ENCODE measurements around the gene NOS2. TPM values are rescaled to one million over a fixed set of nuclear protein-coding genes. Genes with fewer than 3 reads are reported as not detected.
"Not testable (repeated sequence)": the region's sequence is repeated elsewhere in the genome, so short reads cannot be mapped to it uniquely, and the experiment has no call there.

NOS2 gene
- total RNA-seq, 1 experiment from 2014 or later = 19.0 TPM

GRCh38 chr17:27755706-27756466 lies 44.4 kb downstream of the NOS2 start:
- CTCF ChIA-PET = interaction anchor here (0.5 to 9.8 kb wide), 24 partner anchors 8 to 493 kb away, joined by 3 to 202 read pairs (median 4); no protein-coding TSS in a partner anchor
- BruUV-seq (replicated peaks) = no TSS peak

GRCh38 chr17:27754549-27754948 lies 45.8 kb downstream of the NOS2 start:
- POLR2A ChIA-PET = no interaction called here

More at GRCh38 chr17:27755706-27756466, 44.4 kb downstream of the NOS2 start:
- no peak overlapping the region for H3K4me3 Mint-ChIP-seq (ENCODE audit: unreplicated experiment)
- no peaks in the 10 kb centered on the region for H3K27me3 Mint-ChIP-seq (ENCODE audit: insufficient read depth, unreplicated experiment)
- intact Hi-C loops (cut with micrococcal nuclease; ENCODE audit: unreplicated experiment) = loop anchor here (1.0 kb wide), 3 partner anchors 102 to 153 kb away; no protein-coding TSS in a partner anchor
- TF ChIP-seq CTCF (IDR thresholded peaks at IDR 0.05; ENCODE audit: insufficient read depth in 1 of 2, low read depth in 1 of 2, low read length in 1 of 2, severe bottlenecking in 1 of 2, unreplicated experiment in 1 of 2) = no peak
- peak in 1 of 2 experiments; percentile 40 for DNase-seq
- POLR2A ChIA-PET = no interaction called here
- H3K9me3 Mint-ChIP-seq (ENCODE audit: unreplicated experiment) = no peaks in the 10 kb centered on the region
- no peaks in the 10 kb centered on the region for H3K27me3 ChIP-seq (replicated peaks; ENCODE audit: control insufficient read depth, insufficient read depth, low read length)
- no peak overlapping the region for H3K27ac Mint-ChIP-seq (ENCODE audit: unreplicated experiment)
- H3K36me3 ChIP-seq (ENCODE audit: control insufficient read depth, insufficient read depth, low read length) = no peaks in the 10 kb centered on the region
- H3K4me3 ChIP-seq (ENCODE audit: low read depth, low read length) = no peak overlapping the region
- no peaks in the 10 kb centered on the region for H3K4me1 Mint-ChIP-seq (ENCODE audit: low read depth, unreplicated experiment)
- no peaks in the 10 kb centered on the region for H3K4me1 ChIP-seq
- no peaks in the 10 kb centered on the region for H3K9me3 ChIP-seq
- peaks cover 15% of the 10 kb centered on the region for H3K36me3 Mint-ChIP-seq (ENCODE audit: insufficient read depth, unreplicated experiment)

DNA sequence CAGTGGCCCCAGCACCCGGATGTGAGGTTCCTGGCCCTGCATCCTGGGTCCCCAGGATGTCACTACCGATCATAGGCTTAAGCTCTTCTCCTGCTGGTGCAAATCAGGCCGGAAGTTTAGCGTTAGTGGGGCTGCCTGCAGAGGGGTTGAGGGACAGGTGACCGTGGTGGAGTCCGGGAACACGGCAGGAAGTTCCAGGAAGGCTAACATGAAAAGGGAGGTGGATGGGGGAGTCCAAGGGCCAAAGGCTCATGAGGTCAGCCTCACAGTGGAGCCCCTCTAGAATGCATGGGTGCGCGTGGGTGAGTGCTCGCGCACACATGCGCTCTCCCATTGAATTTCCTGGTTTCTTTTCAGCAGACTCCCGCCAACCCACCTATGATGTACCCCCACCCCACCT lies 46.6 kb downstream of the NOS2 start:
- H3K36me3 Mint-ChIP-seq (ENCODE audit: insufficient read depth, unreplicated experiment); BruUV-seq (replicated peaks); POLR2A ChIA-PET; H3K27ac Mint-ChIP-seq (ENCODE audit: unreplicated experiment); H3K4me1 ChIP-seq; intact Hi-C loops (cut with micrococcal nuclease; ENCODE audit: unreplicated experiment); H3K27me3 ChIP-seq (replicated peaks; ENCODE audit: control insufficient read depth, insufficient read depth, low read length); H3K4me3 ChIP-seq (ENCODE audit: low read depth, low read length); H3K4me1 Mint-ChIP-seq (ENCODE audit: low read depth, unreplicated experiment); H3K9me3 ChIP-seq; H3K27me3 Mint-ChIP-seq (ENCODE audit: insufficient read depth, unreplicated experiment); H3K4me3 Mint-ChIP-seq (ENCODE audit: unreplicated experiment); H3K9me3 Mint-ChIP-seq (ENCODE audit: unreplicated experiment); H3K36me3 ChIP-seq (ENCODE audit: control insufficient read depth, insufficient read depth, low read length): not testable (repeated sequence)
- CTCF ChIA-PET = interaction anchor here (1.4 to 9.8 kb wide), 2 partner anchors 98 to 126 kb away, joined by 6 to 167 read pairs; no protein-coding TSS in a partner anchor
- DNase-seq = peak in 1 of 2 experiments; percentile 45

More at GRCh38 chr17:27754549-27754948, 45.8 kb downstream of the NOS2 start:
- peak in 1 of 2 experiments; percentile 22 for DNase-seq
- Histone ChIP-seq H3K36me3 (ENCODE audit: control insufficient read depth, insufficient read depth, low read length) (no peaks in the 10 kb centered on the region), H3K4me3 (ENCODE audit: low read depth, low read length) (no peak overlapping the region), H3K27me3 (replicated peaks; ENCODE audit: control insufficient read depth, insufficient read depth, low read length) (no peaks in the 10 kb centered on the region), H3K9me3 (no peaks in the 10 kb centered on the region), H3K4me1 (no peaks in the 10 kb centered on the region)
- CTCF ChIA-PET = interaction anchor here (1.4 to 9.8 kb wide), 2 partner anchors 98 to 125 kb away, joined by 6 to 167 read pairs; no protein-coding TSS in a partner anchor
- no peaks in the 10 kb centered on the region for H3K4me1 Mint-ChIP-seq (ENCODE audit: low read depth, unreplicated experiment)
- intact Hi-C loops (cut with micrococcal nuclease; ENCODE audit: unreplicated experiment) = no loop called here
- no peak overlapping the region for H3K27ac Mint-ChIP-seq (ENCODE audit: unreplicated experiment)
- no peaks in the 10 kb centered on the region for H3K27me3 Mint-ChIP-seq (ENCODE audit: insufficient read depth, unreplicated experiment)
- H3K9me3 Mint-ChIP-seq (ENCODE audit: unreplicated experiment) = no peaks in the 10 kb centered on the region
- no peak overlapping the region for H3K4me3 Mint-ChIP-seq (ENCODE audit: unreplicated experiment)
- no peak for TF ChIP-seq CTCF (IDR thresholded peaks at IDR 0.05; ENCODE audit: insufficient read depth in 1 of 2, low read depth in 1 of 2, low read length in 1 of 2, severe bottlenecking in 1 of 2, unreplicated experiment in 1 of 2)
- no TSS peak for BruUV-seq (replicated peaks)
- H3K36me3 Mint-ChIP-seq (ENCODE audit: insufficient read depth, unreplicated experiment) = peaks cover 8% of the 10 kb centered on the region

- H3K9me3 ChIP-seq; H3K36me3 Mint-ChIP-seq (ENCODE audit: insufficient read depth, unreplicated experiment); H3K9me3 Mint-ChIP-seq (ENCODE audit: unreplicated experiment); H3K27me3 ChIP-seq (replicated peaks; ENCODE audit: control insufficient read depth, insufficient read depth, low read length); H3K36me3 ChIP-seq (ENCODE audit: control insufficient read depth, insufficient read depth, low read length); POLR2A ChIA-PET; H3K27me3 Mint-ChIP-seq (ENCODE audit: insufficient read depth, unreplicated experiment); H3K4me1 ChIP-seq; H3K4me1 Mint-ChIP-seq (ENCODE audit: low read depth, unreplicated experiment); H3K27ac Mint-ChIP-seq (ENCODE audit: unreplicated experiment); intact Hi-C loops (cut with micrococcal nuclease; ENCODE audit: unreplicated experiment); H3K4me3 ChIP-seq (ENCODE audit: low read depth, low read length); H3K4me3 Mint-ChIP-seq (ENCODE audit: unreplicated experiment); BruUV-seq (replicated peaks): not testable (repeated sequence)
- peak in 1 of 2 experiments; percentile 50 for DNase-seq
- CTCF ChIA-PET = interaction anchor here (1.4 to 9.8 kb wide), 2 partner anchors 97 to 127 kb away, joined by 6 to 167 read pairs; no protein-coding TSS in a partner anchor
Observed at GRCh38 chr17:27752831-27753619, 47.3 kb downstream of the NOS2 start.

Data from Caco-2 (cell line).